GM18868 (cell line): Measurements from ENCODE around the gene RIN1.

Experiments
- ATAC-seq: cut with Tn5 transposase; IDR thresholded peaks from one replicate; pipeline ENCODE4 v1.9.1; 2021; ENCODE audit warnings: mild to moderate bottlenecking, moderate library complexity; ENCODE audit not compliant: unreplicated experiment

The RIN1 gene

DNA sequence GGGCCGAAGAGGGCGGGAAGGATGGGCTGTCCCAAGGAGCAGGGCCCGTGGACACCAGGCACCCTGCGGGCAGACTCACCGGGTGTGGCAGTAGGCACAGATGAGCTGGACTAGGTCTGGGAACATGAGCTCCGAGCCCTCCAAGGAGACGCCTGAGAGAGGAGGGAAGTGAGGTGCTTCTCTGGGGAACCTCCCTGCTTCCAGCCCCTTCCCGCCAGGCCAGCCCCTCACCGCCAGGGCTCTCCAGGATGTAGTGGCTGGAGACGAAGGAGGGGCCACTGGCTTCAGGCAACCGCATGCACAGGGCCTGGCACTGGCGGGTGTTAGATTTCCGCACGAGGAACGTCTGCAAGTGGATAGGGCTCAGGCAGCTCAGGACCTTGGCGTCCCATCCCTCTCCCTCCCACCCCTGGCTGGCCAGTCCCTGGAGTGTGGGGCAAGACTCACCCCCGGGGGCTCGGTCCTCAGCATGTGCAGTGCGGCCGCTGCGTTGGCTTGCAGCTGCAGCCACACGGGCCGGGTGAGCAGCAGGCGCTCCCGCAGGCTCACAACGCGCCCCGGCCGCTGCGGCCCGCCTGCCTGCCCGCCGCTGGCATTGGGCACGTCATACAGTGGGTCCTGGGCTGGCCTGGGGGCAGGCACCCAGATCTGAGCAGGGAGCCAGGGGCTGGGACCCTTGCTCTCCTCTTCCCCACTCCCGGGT lies 552 bp downstream of the RIN1 start:
- no peak for ATAC-seq

DNA sequence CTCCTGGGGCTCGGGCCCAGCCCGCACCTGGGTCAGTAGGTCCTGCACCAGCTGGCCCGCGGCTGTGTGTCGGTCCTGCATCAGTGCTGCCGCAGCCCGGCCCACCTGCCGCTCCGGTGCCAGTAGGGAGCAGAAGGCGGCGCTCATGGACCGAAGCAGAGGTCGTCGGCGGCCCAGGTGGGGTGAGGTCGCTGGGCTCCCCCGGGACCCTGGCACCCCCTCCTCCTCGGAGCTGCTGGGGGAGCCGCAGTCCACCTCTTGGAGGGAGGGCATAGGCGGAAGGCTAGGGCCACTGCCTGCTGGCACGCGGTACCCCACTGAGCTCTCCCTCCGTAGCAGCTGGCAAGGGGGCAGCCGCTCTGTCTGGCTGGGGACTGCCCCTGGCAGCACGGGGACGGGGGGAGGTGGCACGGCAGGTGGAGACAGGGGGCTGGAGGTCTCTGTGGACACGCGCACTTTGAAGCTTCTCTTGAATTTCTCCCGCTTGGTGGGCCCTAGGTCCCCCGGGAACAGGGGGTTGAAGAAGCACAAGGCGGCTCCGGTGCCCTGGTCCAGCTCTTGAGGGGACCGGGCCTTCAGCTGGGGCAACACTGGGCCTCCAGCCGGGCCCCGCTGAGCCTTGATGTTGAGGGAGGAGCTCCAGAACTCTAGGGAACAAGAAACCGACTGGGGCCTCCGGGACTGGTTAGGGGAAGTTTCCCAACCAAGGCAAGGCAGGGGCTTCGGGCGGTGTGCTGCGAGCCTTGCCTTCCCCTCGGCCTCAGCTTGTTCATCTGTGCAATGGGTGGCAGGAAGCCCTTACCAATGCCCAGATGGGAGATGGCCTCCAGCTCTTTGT lies 1.4 kb downstream of the RIN1 start:
- no peak for ATAC-seq

DNA sequence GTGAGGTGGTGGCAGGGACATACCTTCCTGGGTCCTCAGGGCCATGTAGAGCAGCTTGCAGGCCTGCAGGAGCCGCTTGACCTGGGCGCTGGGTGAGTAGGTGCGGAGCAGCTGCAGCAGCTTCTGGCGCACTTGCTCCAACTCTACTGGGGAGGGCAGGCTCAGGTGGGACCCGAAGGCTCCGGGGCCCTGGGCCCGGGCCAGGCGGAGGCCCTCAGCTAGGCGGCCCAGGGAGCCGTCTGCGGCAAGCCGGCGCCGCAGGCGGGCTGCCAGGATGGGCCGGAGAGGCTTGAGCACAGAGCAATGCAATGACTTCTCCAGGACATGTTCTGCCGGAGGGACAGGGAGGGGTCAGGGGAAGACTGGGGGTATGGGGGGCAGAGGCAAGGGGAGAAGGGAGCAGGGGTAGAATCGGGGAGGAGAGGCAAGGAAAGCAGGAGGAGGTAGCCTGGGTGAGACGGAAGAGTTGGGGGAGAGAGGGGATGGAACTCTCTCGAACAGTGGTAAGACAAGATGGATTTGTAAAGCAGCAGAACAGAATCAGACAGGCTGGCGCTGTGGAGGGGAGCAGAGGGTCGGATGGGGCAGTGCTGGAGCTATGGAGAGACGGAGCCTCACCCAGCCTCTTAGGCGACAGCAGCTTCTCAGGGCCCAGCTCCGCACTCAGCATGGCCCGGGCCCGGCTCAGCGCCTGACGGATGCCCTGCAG lies 2.2 kb downstream of the RIN1 start:
- no peak for ATAC-seq

DNA sequence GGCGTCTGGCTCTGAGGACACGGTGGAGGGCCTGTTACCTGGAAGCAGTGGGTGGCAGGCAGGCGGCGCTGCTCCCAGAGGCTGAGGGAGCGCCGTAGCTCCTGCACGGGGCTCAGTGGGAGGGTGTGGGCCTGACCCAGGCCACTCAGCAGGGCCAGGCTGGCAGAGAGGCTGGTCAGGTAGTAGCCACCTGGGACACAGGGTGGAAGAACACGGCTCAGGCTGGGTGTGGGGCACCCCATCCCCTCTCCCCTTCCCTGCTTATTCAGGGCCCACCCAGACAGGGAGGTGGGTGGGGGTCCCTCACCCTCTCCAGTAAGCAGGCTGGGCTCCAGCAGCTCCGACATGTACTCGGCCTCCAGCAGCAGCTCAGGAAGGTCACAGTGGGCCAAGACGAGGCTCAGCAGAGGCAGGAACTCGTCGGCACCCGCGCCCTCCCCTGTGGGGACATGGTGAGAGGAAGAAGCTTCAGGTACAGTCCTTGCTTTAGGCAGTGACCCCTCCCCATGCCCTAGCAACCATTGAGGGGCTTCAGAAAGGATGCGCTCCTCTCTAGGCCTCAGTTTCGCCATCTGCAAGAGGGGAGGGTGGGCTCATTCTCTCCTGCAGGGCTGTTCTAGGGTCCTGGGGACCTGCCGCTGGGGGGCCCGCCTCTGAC lies 2.9 kb downstream of the RIN1 start:
- no peak for ATAC-seq

DNA sequence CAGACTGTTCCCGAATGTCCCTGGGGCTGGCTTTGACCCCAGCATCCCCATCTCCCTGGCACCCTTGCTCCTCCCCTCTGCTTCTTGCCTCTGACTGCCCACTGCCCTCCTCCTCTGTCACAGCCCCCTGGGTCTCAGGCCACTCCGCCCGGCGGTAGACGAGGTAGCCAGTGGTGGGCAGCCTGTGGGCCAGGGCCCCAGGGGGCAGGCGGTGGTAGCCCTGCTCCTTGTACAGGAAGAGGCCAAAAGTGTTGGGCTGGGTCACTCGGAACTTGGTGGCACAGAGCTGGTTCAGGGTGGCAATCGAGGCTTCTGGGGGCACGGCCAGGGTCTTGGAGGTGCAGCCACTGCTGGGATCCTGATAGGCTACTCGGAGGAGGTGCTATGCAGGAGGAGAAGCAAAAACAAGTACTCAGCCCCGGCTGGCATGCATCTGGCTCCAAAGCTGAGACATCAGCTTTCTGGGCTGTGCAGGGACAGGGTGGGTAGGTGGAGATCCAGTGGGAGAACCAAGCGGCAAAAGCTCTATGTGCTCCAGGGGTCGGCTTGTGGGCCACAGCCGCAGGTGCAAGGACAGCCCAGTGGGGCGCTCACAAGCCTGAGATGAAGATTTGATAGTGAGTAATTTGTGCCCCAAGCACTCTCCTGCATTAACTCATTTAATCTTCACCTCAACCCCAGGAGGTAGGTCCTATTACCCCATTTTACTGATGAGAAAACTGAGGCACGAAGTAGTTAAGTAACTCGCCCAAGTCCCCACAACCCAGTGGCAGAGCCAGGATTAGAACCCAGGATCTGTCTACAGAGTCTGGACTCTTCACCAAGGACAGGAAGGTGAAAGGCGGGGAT lies 3.6 kb downstream of the RIN1 start:
- ATAC-seq, result no peak

DNA sequence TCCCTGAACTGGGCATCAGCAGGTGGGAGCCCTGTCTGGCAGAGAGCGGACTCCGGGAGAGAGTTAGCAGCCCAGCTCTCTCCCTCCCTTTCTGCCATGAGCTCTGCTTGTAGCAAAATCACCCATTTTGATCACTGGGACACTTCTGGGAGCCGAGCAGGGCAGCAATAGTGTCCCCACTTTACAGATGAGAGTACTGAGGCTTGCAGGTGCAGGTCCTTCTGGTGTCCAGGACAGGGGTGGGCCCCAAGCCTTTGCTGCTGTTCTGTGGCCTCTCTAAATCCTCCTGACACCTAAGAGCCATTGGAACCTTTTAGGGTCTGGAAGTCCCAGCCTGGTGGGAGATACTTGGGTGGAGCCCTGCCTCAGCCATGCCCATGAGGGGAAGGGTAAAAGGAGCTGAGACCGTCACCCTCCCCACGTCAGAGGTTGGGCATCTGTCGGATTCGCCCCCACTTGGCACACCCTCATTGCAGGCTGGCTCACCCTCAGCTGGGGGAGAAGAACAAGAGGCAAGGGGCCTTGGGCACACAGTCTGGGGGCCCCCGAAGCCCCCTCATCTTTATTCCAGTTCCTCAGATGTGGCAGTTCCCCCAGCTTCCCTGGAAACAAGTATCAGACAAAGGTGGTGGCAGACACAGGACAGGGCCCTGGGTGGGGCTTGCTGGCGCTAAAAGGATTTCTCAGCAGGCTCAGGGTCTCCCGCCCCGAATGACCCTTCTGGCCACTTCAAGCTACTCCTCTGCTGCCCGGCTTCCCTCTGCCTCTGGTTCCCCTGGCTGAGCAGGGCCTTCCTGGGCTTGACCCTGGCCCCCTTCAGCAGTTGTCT lies 4.5 kb downstream of the RIN1 start:
- ATAC-seq, result no peak

DNA sequence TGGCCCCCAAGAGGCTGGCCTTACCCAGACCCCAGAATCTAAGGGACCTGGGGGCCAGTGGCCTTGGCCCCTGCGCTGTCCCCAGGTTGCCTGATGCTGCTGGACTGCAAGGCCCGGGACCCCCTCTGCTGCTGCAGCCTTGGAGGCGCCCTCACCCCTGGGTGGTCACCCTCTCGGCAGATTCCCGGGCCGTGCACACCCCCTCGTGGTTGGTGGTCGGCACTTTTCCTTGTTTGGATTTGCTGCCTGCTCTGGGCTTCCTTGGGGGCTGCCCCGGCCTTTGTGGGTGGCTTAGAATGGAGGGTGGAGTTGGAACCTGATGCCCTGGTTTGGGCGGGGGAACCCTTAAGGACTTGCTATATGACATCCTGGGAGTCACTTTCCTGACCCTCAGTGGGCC lies 5.3 kb downstream of the RIN1 start:
- no peak for ATAC-seq

DNA sequence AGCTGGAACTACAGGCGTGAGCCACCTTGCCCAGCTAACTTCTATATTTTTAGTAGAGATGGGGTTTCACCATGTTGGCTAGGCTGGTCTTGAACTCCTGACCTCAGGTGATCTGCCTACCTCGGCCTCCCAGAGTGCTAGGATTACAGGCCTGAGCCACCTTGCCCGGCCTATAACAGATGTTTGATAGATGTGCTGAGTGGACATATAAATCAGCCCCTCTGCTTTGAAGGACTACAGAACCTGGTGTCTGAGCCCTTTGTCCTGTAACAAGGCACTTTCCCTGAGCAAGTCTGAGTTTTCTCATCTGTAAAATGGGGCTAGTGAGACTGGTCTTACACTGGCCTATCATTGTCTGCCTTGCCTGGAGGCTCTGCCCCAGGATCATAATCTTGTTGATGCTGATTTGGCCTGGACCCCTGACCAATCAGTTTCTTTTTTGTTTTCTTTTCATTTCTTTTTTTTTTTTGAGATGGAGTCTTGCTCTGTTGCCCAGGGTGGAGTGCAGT lies 7.0 kb downstream of the RIN1 start:
- no peak for ATAC-seq

DNA sequence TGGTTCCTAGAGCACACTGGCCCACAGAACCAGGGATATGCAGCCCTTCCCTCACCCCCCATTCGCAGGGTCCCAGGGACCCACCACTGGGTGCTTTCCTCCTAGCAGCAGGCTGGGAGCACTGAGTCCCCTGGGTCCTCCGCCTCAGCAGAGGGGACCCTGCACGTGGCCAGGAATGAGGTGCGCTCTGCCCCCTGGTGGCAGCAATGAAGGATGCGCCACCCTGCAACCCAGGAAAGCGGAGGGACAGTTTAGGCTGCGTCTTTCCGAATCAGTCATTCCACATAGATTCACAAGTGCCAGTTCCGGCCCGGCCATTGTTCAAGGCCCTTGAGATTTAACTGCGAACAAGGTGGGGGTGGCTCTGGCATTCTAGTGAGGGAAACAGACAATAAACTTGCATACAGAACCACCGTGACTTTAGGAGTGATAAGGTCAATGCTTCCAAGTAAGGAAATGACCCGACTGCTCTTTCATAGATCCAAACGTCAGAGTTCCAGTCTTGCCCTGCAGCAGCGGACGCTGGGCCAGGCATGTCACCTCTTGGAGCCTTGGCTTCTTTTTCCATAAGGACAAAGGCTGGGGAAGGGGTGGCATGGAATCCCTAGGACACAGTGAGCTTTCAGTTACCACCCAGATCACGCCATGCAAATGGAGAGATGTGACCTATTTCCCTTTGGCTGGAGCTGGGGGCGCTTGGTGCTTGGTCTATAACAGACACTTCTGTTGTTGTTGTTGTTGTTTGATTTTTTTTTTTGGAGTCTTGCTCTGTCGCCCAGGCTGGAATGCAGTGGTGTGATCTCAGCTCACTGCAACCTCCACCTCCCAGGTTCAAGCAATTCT lies 7.7 kb downstream of the RIN1 start:
- no peak for ATAC-seq

DNA sequence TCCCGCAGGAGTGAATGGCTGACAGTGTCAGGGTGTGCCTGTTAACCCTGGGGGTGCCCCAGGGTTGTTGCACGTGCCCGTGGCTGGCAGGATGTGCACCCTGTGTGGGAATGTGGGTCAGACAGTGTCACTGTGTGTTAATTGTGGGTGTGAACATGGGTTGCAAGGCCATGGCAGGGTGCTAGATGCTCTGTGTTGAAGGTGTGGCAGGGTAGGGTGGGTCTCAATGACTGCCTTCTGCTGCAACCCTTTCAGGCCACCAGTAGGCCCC lies 8.3 kb downstream of the RIN1 start:
- ATAC-seq, result no peak

DNA sequence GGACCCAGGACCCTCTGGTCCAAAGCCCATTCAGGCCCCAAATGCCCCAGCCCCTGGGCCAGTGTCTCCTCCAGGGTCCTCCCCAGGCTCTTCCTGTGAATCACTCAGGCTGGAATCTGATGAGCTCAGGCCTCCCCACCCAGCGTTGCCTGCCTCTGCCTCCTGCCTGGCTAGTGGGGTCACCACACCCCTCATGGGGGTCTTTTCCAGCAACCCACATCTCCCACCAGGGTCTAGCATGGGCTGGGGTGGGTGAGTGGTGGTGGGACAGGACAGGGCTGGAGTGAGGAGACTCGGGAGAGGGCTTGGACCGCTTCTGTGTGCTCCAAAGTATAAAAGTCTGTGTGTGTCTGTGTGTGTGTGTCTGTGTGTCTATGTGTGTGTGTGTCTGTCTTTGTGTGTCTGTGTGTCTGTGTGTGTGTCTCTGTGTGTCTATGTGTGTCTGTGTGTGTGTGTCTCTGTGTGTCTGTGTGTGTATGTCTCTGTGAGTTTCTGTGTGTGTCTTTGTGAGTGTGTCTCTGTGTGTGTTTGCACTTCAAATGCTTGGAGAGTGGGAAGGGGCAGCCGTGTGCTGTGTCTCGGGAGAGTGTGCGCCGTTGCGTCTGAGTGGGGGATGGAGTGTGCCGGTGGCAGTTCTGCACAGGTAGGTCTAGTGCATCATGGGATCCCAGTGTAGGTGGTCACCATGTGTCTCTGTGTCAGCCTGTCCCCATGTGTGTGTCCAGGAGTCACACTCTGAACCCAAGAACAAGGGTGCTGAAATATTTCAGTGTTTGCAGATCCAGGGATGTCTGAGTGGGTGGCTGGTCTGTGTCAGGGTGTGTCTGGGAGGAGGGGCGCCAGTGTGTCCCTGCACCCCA lies 8.8 kb downstream of the RIN1 start:
- ATAC-seq, result no peak

DNA sequence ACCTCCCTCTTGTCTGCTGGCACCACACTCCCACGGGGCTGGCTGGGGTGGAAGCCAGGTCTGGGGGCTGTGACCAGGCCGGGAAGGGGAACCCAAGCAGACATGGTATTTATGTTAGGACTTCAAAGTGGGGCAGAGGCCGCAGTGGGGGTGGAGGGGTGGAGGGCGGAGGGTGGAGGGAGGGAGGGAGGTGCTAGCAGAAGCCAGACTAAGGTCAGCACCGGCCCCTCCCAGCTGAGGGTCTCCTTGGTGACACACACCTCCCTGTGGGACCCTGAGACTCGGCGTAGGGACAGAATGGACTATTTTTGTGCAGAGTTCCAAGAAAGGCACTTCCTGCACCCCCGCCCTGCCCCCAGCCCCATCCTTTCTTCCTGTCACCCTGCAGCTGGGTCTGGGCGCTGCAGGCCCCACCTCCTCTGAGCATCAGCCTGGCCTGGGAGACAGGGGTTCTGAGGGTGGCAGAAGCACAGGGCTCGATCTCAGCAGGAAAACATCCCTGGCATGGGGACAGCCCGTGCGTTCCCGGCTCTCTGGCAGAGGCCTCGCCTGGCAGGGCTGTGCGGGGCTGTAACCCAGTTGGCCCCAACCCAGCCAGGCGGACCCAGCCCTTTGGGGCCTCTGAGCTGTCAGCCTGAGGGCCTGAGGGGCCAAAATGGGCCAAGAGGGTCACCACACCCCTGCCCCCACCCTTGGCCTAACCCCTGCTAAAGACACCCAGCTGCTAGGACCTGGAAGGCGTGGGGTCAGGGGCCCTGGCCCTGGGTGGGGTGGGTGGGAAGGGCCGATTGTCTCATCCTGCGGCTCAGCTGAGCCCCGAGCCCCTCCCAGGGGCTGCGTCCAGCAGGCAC lies 9.7 kb downstream of the RIN1 start:
- ATAC-seq, result no peak

DNA sequence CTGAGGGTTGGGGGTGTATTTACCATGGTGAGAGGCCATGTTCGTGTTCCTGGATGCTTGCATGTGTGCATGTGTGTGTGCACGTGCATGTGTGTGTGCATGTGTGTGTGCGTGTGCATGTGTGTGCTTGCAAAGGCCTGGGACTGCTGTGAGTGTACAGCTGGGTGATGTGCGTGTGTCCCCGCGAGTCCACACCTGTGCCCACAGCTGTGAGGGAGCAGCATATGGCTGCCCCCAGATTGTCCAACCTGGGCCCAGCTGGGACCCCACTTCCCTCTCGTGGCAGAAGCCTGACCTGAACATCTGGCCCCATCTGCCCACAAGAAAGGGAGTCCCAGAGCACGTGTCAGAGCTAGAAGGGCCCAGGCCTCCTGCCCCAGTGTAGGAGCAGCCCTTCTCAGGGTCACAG lies 11.0 kb downstream of the RIN1 start:
- no peak for ATAC-seq

DNA sequence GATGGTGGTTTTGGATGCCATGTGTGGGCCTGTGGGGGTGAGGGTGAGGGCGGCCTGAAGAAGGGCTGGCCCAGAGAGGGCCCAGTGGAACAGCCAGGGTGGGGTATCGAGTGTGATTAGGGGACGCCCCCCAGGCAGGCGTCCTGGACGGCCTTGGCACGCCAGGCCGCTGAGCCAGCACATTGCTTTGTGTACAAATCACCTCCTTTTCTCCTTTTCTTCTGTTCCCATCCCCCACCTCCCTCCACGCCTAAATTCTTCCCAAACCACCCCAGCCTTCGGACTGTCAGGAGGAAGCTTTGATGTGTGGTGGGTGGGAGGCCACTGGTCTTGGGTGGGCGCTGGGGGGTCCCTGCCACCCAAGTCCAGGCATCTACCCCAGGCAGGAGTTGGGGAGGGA lies 11.6 kb downstream of the RIN1 start:
- ATAC-seq, result no peak

DNA sequence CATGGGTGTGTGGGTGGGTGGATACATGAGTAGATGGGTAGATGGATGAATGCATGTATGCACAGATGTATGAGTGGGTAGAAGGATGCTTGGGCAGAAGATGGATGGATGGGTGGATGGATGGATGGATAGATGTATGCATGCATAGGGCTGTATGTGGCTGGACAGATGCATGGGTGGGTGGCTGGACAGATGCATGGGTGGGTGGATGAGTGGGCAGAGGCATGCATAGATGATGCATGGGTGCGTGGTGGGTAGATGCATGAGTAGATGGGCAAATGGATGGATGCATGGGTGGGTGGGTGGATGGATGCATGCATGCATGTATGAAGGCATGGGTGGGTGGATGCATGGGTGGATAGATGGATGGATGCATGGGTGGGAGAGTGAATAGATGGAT lies 12.6 kb downstream of the RIN1 start:
- no peak for ATAC-seq

DNA sequence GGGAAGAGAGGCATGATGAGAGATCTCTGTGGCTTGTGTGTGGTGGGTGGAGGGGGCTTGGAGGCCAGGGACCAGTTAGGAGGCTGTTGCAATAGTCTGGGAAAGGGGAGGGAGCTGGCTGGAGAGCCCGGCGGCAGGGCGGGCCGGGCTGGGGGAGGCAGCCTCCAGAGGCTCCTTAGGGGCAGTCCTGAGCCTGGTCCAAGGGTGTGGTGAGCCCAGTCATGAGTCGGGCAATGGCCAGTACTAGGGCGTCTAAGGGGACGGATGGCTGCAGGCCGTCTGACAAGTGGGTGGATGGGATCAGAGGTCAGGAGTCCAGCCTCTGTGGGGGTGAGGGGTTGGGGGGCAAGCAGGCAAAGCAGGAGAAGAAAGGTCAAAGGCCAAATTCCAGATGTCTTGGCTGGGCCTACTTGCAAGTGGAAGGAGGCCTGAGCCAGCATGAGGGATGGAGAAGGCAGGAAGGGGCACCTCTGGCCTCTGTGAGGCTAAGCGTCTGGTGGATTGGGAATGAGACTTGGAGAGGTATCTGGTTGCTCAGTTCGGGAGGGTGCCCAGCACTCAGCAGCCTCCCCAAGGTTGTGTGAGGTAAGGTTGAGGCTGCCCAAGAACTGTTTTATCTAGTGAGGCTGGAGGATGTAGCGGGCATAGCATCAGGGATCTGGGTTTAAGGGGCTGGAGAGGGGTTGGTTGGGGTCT lies 13.4 kb downstream of the RIN1 start:
- ATAC-seq, result no peak
